Measurements from ENCODE around the gene KLK6.
"Not testable (repeated sequence)": the region's sequence is repeated elsewhere in the genome, so short reads cannot be mapped to it uniquely, and the experiment has no call there.

KLK6 gene

DNA sequence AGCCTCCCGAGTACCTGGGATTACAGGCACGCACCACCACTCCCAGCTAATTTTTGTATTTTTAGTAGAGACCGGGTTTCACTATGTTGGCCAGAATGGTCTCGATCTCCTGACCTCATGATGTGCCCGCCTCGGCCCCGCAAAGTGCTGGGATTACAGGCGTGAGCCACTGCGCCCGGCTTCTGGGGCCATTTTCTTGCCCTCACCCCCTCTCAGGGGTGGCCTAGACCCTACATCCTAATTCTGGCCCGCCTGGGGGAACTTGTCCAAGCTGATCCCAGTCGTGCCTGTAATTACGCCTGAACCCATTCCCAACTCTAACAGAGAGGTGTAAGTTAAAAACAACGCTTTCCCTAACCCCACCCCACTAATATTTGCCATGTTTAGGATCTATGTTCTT, 15.0 kb upstream of the KLK6 start:
- not testable (repeated sequence) for DNase-seq

DNA sequence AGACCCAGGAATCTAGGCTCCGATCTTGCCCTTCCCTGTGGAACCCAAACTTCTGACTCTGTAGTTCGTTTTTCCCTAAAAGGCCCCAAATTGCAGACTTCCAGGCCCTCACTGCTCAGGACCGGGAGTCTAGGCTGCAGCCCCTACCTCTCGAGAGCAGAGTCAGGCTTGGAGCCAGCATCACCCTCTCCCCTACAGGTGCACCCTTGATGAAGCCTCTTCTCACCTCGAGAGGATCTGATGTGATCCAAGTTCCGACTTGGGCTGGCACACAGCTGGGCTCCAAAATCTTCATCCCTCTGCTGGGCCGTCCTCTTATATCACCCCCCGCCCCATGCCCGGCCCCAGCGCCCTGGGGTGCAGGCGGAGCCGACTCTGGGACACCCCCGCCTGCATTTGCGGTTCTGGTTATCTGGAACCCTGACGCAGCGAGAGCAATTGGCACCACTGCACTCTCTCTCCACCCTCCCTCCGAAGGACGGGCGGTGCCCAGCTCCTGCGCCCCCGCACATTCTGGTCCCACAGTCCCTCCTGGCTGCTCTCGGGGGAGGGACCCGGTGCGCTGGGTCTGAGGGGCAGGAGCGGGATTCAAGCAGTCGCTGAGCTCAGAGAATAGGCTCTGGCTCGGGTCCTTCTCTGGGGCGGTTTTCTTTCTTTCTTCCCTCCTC, 14.4 kb upstream of the KLK6 start, which contains the start of gene KLK7:
KLK7 (minus strand) TSS at position 293 of the 668 bp plus-strand sequence. CDS start 1,518 bp downstream, outside the sequence.
- no peak for DNase-seq

DNA sequence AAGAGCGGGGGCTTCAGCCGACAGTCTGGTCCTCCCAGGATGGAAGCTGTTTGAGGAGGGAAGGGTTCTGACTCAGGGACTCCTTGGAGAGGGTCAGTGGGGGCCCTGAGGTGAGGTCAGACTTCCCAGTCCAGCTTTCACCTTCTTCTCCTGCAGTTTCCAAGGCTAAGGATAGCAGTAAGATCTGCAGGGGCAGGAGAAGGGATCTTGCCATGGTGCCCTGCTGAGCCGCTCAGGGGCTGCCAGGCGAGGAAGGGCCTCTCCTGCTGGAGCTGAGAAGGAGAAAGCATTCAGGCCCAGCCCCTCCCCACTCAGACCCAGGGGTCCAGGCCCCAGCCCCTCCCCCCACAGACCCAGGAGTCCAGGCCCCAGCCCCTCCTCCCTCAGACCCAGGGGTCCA, 12.8 kb upstream of the KLK6 start:
- DNase-seq: no peak

DNA sequence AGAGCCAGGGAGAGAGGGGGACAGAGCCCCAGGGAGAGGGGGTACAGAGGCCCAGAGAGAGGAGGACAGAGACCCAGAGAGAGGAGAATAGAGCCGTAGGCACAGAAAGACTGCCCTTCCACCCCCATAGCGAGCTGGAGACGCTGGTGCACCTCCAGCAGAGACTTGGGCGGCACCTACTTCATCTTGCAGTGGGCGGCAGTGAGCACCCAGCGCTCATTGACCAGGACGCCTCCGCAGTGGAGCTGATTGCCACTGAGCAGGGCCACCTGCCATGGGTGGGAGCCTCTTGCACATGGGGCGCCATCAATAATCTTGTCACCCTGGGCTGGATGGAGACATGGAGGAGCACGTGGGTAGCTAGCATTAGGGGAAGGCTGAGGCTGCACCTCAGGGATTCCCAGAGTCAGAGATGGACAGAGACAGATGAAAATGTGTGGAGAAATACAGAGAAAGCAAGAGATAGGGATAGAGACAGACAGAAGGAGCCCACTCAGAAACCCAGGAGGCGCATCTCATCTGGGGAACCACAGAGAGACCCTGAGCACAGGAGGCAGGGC, 12.3 kb upstream of the KLK6 start:
- DNase-seq: no peak

DNA sequence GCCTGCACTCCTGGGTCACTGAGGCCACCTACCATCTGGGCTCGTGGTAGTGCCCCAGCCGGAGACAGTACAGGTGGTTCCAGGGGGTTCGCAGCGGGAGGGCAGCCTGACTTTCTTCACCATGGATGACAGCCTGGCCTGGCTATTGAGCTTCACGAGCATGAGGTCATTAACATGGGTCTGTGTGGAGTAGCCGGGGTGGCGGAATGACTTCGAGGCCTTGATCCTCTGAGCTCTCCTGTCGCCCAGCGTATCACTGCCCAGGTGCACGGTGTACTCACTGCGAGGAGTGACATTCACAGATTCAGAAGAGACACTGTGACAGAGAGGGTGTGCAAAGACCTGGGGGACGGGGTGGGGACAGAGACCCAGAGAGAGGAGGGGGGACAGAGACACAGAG, 10.8 kb upstream of the KLK6 start:
- no peak for DNase-seq

DNA sequence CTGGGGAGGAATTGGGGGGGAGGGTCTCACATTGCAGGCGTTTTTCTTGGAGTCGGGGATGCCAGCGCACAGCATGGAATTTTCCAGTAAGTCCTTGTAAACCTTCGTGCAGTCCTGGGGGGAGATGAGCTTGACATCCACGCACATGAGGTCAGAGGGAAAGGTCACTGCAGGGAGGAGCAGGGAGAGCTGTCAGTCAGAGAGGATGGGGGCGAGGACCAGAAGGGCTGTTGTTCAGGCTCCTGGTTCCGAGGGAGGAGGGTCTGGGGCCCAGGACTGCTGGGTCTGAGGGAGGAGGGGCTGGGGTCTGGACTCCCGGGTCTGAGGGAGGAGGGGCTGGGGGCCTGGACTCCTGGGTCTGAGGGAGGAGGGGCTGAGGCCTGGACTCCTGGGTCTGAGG, 10.4 kb upstream of the KLK6 start:
- no peak for DNase-seq

DNA sequence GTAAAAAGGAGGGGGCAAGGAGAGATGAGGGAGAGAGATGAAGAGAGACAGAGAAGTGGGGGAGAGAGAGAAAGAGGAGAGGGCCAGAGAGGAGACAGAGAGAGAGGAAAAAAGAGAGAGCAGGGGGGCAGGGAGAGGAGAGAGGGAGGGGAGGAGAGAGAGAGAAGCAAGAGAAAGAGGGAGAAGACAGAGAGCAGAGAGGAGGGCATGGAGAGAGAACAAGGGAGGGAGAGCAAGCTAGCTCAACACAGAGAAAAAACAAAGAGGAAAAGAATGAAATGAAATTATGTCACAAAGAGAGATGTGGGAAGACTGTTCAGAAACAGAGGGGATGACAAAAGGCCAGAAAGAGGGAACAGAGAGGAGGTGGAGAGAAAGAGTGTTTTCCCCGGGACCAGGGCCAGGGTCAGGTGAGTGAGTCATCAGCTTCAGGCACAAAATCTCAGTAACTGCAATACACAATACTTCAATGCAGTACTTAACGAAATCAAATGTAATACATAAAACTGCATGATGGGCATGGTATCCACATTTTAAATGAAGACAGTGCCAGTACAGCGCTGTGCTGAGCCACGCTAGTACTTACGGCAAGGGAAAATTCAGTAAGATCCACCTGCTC, 9.5 kb upstream of the KLK6 start:
- no peak for DNase-seq

DNA sequence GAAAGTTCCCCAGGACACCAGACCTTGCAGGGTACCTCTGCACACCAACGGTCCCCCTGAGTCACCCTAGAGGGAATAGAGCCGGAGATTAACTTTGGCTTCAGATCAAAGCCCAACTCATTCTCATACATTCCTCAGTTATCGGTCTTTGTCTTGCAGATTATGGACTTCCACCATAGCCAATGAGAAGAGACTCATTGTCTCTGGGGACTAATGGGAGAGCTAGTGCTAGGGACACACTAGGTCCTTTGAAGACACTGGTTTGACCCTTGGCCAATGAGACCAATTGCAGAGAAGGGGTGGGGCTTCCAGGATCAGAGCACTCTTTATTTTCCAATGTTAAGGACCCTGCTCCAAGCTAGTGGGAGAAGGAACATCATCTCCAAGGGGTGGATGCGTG, 8.2 kb upstream of the KLK6 start:
- no peak for DNase-seq

DNA sequence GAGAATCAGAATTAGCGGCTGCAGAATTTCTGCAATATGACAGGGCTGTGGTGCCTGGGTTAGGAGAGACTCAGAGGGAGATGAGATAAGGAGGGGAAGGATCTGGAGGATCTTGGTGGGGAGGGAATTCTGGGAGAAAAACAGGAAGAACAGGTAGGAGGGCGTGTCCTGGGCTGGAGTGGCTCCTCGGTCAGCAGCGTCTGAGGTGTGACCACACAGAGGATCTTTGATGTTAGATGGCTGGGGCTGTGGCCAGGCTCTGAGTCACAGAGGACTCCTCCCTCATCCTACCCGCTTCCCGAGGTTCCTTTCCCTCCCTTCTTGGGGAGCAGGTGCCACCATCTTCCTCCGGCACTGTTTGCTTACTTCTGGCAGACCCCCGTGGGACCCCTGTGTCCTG, 6.4 kb upstream of the KLK6 start:
- no peak for DNase-seq

DNA sequence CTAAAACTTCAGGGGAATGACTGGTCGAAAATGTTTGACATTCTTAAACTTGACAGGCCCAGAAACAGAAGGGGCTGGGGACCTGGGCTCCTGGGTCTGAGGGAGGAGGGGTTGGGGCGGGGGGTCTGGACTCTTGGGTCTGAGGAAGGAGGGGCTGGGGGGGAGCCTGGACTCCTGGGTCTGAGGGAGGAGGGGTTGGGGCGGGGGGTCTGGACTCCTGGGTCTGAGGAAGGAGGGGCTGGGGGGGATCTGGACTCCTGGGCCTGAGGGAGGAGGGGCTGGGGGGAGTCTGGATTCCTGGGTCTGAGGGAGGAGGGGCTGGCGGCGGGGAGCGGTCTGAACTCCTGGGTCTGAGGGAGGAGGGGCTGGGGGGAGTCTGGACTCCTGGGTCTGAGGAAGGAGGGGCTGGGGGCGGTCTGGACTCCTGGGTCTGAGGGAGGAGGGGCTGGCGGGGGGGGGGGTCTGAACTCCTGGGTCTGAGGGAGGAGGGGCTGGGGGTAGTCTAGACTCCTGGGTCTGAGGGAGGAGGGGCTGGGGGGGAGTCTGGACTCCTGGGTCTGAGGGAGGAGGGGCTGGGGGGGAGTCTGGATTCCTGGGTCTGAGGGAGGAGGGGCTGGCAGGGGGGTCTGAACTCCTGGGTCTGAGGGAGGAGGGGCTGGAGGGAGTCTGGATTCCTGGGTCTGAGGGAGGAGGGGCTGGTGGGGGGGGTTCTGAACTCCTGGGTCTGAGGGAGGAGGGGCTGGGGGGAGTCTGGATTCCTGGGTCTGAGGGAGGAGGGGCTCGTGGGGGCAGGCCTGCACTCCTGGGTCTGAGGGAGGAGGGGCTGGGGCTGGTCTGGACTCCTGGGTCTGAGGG, 5.5 kb upstream of the KLK6 start:
- DNase-seq: no peak

DNA sequence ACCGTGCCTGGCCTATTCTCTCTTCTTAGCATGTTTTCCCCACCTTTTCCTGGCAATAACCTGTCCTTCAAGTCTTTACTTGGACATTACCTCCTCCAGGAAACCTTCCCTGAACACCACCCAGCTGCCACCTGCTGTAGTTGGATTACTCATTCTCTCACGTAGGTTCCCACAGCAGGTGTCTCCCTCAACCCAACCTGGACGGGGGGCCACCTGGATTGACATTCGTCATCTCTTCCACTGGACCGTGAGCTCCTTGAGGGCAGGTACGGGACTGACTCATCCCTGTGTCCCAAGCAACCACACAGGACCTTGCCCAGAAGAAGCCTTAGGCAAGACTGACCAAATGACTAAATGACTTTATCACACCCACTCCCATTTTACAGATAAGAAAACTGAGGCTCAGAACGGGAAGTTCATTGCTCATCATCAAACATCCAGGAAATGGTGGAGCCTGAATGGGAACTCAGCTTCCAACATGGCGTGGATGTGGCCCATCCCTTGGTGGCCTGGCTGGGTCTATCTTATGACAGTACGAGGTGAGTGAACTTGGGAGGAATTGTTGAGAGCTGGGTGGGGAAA, 3.5 kb upstream of the KLK6 start:
- no peak for DNase-seq

DNA sequence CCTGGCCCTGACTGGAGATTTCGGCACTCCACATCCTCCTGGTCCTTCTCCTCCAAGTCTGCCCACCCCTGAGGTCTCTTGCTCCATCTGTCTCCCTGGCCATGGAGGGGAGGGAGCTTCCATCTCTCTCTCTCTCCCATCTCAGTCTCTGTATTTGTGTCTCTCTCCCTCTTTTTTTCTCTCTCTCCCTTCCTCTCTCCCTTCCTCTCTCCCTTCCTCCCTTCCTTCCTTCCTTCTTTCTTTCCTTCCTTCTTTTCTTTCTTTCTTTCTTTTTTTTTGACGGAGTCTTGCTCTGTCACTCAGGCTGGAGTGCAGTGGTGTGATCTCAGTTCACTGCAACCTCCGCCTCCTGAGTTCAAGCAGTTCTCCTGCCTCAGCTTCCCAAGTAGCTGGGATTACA, 419 bp upstream of the KLK6 start:
- DNase-seq: not testable (repeated sequence)

DNA sequence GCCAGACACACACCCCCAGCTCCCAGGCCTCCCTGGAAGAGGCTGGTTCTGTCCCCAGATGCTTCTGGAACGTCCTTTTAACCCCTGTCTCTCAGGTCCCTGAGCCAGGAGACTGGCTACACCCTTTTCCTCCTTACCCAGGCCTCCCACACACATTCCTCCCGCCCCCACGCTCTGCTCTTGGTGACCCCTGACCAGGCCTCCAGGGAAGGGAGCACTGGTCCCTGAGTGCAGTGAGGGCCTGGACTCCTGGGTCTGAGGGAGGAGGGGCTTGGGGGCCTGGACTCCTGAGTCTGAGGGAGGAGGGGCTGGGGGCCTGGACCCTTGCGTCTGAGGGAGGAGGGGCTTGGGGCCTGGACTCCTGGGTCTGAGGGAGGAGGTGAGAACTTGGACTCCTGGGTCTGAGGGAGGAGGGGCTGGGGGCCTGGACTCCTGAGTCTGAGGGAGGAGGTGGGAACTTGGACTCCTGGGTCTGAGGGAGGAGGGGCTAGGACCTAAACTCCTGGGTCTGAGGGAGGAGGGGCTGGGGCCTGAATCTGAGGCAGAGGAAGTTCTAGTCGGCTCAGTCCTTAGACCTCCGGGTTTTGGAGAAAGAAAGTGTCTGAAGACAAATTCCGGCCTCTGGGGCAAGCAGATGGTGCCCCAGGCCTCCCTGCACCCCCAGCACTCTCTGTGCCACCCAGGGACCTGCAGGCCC, 527 bp downstream of the KLK6 start:
- DNase-seq: no peak

DNA sequence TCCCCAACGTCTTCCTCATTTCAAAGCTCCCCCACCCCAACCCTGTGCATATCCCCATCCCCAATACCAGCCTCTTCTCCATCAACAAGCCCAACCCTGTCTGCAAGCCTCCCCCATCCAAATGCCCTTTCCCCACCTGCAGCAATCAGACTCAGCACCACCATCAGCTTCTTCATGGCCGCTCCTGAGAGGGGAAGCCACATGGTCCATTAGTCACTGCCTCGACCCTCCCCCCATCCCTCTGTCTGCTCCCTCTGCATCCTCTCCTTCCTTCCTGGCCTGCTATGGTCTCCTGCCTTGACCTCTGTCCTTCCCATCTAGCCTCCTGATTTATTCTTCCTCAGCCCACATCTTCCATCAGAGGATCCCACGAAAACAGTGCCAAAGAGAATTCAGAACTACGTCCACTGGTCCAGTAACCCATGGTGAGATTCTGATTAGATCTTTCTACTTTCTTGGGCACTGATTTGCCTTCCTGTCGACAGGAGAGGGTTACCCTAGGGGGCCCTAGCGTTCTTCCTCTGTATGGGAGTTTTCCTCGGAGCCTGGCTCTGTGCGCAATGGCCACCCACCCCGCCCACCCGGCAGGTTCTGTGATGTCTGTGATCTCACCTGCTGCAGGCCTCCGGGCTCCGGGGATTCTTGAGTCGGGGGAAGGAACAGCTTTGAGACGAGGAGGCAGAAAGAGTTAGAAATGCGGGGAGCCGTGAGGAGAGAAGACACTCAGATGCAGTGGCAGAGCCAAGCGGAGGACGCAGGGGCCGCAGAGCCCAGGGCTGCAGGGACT, 1.3 kb downstream of the KLK6 start:
- DNase-seq: no peak

DNA sequence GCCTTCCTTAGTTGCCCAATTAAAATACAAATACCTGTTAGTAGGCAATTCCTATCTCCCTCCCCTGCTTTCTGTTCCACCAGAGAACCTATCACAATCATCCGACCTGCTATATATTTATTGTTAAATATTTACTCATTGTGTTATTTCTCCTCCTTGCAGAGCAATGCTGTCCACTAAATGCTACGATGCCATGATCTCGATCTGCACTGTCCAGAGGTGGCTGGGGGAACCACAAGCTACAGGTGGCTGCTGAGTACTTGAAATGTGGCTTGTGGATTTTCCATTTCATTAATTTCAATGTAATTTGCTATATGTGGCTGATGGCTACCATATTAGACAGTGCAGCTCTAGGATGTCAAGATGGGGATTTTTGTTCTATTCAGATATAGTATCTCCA, 5.1 kb downstream of the KLK6 start:
- no peak for DNase-seq

DNA sequence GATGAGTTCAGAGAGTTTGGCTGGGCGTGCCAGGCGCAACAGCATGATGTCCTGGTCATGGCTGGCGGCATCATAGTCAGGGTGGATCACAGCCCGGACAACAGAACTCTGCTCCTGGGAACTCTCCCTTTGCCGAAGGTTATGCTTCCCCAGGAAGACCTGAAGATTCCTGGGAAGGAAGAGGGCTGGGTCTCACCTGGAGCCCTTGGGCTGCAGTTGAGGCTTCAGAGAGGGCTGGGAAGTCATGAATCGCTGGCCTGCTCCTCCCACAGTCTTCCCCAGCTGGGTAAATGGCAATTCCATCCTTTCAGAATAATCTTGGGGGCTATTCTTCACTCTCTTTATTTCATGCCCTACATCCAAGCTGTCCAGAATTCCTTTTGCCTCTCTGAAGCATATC, 6.0 kb downstream of the KLK6 start:
- DNase-seq: no peak

DNA sequence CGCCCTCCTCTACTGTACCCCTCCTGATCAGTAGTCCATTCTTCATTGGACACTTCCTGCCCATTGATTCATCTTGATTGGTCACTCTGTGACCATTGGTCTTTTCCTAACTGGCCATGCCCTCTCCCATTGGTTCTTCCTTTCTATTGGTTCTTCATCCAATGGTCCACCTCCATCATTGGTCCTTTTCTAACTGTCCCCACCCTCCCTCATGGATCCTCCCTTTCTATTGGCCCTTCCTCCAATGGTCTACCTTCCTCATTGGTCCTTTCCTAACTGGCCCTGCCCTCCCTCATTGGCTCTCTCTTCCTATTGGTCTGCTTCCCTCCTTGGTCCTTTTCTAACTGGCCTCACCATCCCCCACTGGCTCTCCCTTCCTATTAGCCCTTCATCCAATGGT, 7.1 kb downstream of the KLK6 start:
- DNase-seq: no peak

DNA sequence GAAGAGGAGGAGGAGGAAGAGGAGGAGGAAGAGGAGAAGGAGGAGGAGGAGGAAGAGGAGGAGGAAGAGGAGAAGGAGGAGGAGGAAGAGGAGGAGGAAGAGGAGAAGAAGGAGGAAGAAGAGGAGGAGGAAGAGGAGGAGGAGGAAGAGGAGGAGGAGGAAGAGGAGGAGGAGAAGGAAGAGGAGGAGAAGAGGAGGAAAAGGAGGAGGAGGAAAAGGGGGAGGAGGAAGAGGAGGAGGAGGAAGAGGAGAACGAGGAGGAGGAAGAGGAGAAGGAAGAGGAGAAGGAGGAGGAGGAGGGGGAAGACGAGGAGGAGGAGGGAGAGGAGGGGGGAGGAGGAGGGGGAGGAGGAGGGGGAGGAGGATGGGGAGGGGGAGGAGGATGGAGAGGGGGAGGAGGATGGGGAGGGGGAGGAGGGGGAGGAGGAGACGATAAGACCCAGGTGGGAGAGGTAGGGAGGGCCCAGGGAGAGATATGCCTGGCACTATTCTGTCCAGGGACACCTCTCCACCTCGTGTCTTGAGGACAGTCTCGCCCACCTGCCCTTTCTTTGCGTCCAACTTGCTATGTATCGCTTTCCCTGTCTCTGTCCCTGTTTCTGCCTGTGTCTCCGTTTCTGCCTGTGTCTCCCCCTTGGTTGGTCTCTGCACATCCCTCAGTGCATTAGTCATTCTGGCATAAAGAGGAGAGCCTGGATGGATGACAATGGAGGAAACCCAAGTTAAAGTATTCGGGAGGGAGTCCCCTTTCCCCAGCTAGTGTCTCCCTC, 9.5 kb downstream of the KLK6 start:
- no peak for DNase-seq

DNA sequence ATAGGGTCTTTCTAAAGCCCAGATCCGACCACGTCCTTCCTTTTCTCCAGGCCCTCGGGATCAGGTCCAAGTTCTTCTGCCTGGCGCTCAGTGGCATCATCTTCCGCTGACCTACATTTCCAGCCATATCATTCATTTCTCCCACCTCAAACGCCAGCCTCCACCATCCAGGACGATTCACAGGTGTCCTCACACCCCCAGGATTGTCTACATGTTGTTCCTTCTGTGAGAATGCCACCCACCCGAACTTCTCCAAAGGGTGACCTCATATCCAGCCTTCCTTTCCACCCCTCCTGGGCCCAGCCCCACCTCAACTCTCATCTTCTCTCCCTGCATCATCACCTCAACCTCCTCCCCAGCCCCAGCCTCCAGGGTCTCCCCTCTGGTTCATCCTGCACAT, 11.8 kb downstream of the KLK6 start:
- no peak for DNase-seq

DNA sequence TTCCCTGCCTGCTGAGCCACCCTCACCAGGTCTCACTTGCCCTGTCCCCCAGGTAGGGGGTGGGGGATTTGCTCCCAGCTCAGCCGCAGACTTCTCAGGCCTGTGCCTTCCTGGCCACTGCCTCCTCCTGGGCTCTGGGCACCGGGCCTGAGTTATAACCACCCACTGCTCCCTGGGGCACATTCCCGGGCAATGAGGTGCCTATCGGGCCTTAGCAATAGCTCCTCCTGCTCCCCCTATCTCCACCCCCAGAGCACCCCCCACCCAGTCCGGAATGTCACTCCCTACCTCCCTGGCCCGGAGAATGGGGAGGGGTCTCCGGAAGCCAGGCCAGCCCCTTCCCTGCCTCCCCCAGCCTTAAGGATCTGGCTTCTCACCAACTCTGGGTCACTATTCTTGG, 16.5 kb downstream of the KLK6 start, which contains the start of gene KLK5:
KLK5 (minus strand) TSS at position 129 of the 400 bp plus-strand sequence. CDS start 381 bp downstream, outside the sequence.
- DNase-seq: no peak

DNA sequence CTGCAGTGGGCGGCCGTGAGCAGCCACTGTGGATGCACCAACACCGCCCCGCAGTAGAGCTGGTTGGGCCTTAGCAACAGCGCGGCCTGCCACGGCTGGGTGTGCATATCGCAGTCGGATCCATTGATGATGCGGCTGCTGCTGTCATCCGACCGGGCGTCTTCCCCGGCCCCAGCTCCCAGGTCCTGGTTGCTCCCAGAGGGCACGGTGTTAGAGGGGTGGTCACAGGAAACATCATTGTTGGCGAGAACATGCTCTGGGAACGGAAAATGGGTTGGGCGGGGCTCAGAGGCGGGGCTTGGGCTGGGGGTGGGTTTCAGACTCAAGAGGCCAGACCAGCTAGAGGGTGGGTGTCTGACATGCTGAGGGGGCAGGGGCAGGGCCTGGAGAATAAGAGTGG, 19.5 kb downstream of the KLK6 start:
- DNase-seq: no peak

All from cerebellar nuclear complex (tissue), 1 donor.